Measurements from ENCODE around the gene CLC.

CLC gene

GRCh38 chr19:39684267-39684666 is 53.6 kb downstream of the CLC start:
- Histone ChIP-seq H3K36me3 (ENCODE audit: control insufficient read depth, insufficient read depth, low read length) (peaks cover 7% of the 10 kb centered on the region), H3K4me3 (replicated peaks; ENCODE audit: low read depth, low read length) (no peak overlapping the region), H3K27me3 (replicated peaks; ENCODE audit: control insufficient read depth, insufficient read depth, low read length) (no peaks in the 10 kb centered on the region)
- no peak for TF ChIP-seq CTCF (IDR thresholded peaks at IDR 0.05; ENCODE audit: insufficient read depth, low read length, poor library complexity, severe bottlenecking)
- no peak for DNase-seq (ENCODE audit: extremely low read depth, insufficient read length)

DNA sequence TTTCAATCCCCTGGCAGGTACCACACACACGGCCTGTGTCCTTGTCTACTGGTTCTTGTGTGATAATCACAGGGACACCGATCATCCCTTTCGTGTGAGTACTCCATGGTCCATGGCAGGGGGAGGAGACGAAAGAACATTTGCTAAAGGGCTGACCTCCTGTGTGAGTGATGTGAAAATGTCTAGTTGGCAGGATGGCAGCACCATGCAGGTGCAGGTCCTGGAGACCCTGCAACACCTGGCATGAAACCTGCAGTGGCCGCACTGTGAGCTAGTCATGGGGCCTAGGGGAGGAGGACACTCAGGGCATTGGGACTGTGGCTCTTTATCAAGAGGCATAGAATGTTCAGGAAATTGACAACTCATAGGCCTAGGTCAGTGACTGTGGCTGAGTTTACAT is 56.4 kb downstream of the CLC start:
- no peak for DNase-seq (ENCODE audit: extremely low read depth, insufficient read length)
- no peaks in the 10 kb centered on the region for H3K27me3 ChIP-seq (replicated peaks; ENCODE audit: control insufficient read depth, insufficient read depth, low read length)
- no peak for TF ChIP-seq CTCF (IDR thresholded peaks at IDR 0.05; ENCODE audit: insufficient read depth, low read length, poor library complexity, severe bottlenecking)
- no peak overlapping the region for H3K4me3 ChIP-seq (replicated peaks; ENCODE audit: low read depth, low read length)
- peaks cover 5% of the 10 kb centered on the region for H3K36me3 ChIP-seq (ENCODE audit: control insufficient read depth, insufficient read depth, low read length)
